22Rv1 (cell line): Measurements from ENCODE around the gene CTTN.

Experiments used
- H3K27ac ChIP-seq: fragments of 450-650 bp; 2 replicates; pipeline ENCODE4 v1.5.1; 2017
- CTCF ChIP-seq: fragments of 450-650 bp; IDR thresholded peaks from 2 replicates; pipeline ENCODE4 v1.5.1; 2017; ENCODE audit warnings: mild to moderate bottlenecking
- ZFX ChIP-seq: fragments of 450-650 bp; IDR thresholded peaks from 2 replicates; pipeline ENCODE4 v1.6.1; 2017; ENCODE audit warnings: antibody characterized with exemption, borderline replicate concordance

The CTTN gene

DNA sequence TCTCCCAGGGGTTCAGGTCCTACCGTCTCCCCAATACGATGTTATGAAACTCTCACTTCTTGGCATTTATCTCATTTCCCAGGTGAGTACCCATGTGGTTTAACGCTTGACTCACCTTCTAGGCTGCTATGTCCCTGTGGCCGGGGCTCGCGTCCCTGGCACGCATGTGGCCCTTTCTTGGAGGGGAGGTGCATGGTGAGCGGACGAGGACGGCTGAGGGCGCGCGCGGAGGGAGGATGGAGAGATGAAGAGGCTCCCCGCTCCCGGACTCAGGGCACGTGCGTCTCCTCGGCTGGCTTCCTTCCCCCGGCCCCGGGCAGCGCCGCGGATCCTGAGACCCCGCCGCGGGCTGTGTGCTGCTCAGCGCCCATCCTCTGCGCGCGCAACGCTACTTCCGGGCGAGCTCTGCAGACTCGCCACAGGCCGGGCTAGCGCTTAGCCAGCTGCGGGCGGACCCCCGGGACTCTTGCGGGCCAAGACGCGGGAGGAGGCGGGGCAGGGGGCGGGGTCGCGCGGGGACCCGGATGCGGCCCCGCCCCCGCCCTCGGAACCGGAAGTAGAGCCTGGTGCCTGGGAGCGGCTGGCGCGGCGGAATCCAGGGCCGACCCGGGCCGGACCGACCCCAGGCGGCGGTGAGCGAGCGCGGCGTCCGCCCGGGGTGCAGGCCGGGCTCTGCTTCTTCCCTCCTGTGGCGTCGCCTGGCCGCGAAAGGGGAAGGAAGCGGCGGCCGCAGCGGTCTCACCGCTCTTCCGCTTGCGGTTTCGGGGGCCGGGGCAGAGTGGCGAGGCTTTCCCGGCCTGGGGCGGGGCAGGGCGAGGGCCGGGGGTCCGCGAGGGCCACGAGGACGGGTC lies at the start of gene CTTN:
TSS of gene CTTN (plus strand) at position 547 of the 851 bp plus-strand sequence. CDS start 8,769 bp downstream, outside the sequence.
- peak within 1 kb of the TSS; percentile 90 for H3K27ac ChIP-seq
- TF ChIP-seq CTCF (no peak), ZFX (no peak)

- no peak overlapping the region for H3K27ac ChIP-seq
- no peak for TF ChIP-seq ZFX
- TF ChIP-seq CTCF = no peak
Observed at GRCh38 chr11:70348608-70349007, 49.7 kb upstream of the CTTN start.

GRCh38 chr11:70351646-70352045 lies 46.7 kb upstream of the CTTN start:
- no peak overlapping the region for H3K27ac ChIP-seq
- TF ChIP-seq ZFX (no peak), CTCF (no peak)

DNA sequence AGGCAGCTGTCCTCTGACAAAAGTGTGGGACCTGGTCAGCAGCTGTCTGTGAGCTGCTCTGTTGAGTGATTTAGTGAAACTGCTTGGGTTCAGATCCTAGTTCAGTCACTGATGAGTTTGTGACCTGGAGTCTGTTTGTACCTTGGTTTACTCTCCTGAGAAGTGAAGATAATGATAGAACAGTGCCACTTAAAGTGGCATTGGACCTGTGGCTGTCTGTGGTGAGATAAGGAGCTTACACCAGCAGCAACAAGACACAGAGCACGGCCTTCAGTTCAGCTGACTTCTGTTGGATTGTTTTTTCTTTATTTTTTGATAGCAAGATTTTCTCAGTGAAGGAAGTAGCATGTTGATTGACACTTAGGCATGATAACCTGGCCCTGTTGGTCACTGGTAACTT lies 46.2 kb upstream of the CTTN start:
- no peak overlapping the region for H3K27ac ChIP-seq
- TF ChIP-seq ZFX = no peak
- no peak for TF ChIP-seq CTCF

- H3K27ac ChIP-seq = no peak overlapping the region
- no peak for TF ChIP-seq ZFX
- TF ChIP-seq CTCF = no peak
Observed at GRCh38 chr11:70352601-70353000, 45.7 kb upstream of the CTTN start.

- H3K27ac ChIP-seq = no peak overlapping the region
Observed at GRCh38 chr11:70353329-70353728, 45.0 kb upstream of the CTTN start.

More at GRCh38 chr11:70353329-70353728, 45.0 kb upstream of the CTTN start:
- TF ChIP-seq ZFX (no peak), CTCF (no peak)
